A673 (cell line): ENCODE results near the gene PFAS. TPM values are rescaled to one million over a fixed set of nuclear protein-coding genes. Genes with fewer than 3 reads are reported as not detected.

Source experiments
- BruUV-seq: library from RNA; stranded (reverse); fragments of 400-500 nt; replicated peaks from 2 replicates; lab custom pipeline; 2021; lab: Mats Ljungman, UMichigan
- CTCF ChIA-PET: fragments of 300-600 bp; sonication (Branson Sonifier 250); formaldehyde crosslinking; loops from one replicate; lab custom pipeline; 2022; ENCODE audit warnings: antibody characterized with exemption; lab: Charles Lee
- POLR2A ChIA-PET: fragments of 300-600 bp; sonication (Branson Sonifier 250); formaldehyde crosslinking; loops from one replicate; lab custom pipeline; 2022; ENCODE audit warnings: antibody characterized with exemption; ENCODE audit not compliant: low non-redundant PET; lab: Charles Lee
- DNase-seq: peaks from one replicate; pipeline ENCODE4 v3.0.0-alpha.2; 2015; ENCODE audit warnings: low spot score
- H3K27ac ChIP-seq: fragments of 200-600 bp; sonication (generic); 2 replicates; pipeline ENCODE4 v1.5.1; 2016; ENCODE audit warnings: mixed run types, low read depth, mild to moderate bottlenecking, mixed read lengths, antibody characterized with exemption, low read length; ENCODE audit not compliant: poor library complexity, severe bottlenecking
- H3K27me3 ChIP-seq: fragments of 200-600 bp; sonication (generic); replicated peaks from 2 replicates; pipeline ENCODE4 v1.6.1; 2017; ENCODE audit warnings: mixed run types, low read depth, mild to moderate bottlenecking, mixed read lengths, antibody characterized with exemption, low read length; ENCODE audit not compliant: insufficient read depth, poor library complexity
- H3K36me3 ChIP-seq: fragments of 200-600 bp; sonication (generic); 2 replicates; pipeline ENCODE4 v1.6.1; 2016; ENCODE audit warnings: mixed run types, mild to moderate bottlenecking, mixed read lengths, antibody characterized with exemption, low read length; ENCODE audit not compliant: insufficient read depth, poor library complexity, severe bottlenecking
- H3K4me1 ChIP-seq: fragments of 200-600 bp; sonication (generic); 2 replicates; pipeline ENCODE4 v1.6.1; 2017; ENCODE audit warnings: mixed run types, mild to moderate bottlenecking, mixed read lengths, antibody characterized with exemption, low read length; ENCODE audit not compliant: insufficient read depth, poor library complexity, severe bottlenecking
- H3K4me3 ChIP-seq: fragments of 200-600 bp; sonication (generic); 2 replicates; pipeline ENCODE4 v1.5.1; 2016; ENCODE audit warnings: low read depth, mixed run types, mild to moderate bottlenecking, mixed read lengths, low read length; ENCODE audit not compliant: poor library complexity, severe bottlenecking
- H3K9me3 ChIP-seq: fragments of 200-600 bp; sonication (generic); 2 replicates; pipeline ENCODE4 v1.6.1; 2016; ENCODE audit warnings: mixed run types, low read depth, mild to moderate bottlenecking, mixed read lengths, antibody characterized with exemption, low read length; ENCODE audit not compliant: poor library complexity, severe bottlenecking
- EZH2 ChIP-seq: fragments of 200-600 bp; sonication (generic); IDR thresholded peaks from 2 replicates; pipeline ENCODE4 v1.6.1; 2017; ENCODE audit warnings: borderline replicate concordance, low read depth, mild to moderate bottlenecking, mixed read lengths, antibody characterized with exemption, low read length; ENCODE audit not compliant: poor library complexity, severe bottlenecking
- intact Hi-C: fragments of 100-400 bp; cut with micrococcal nuclease; formaldehyde crosslinking; loops from one replicate; pipeline ENCODE4 v1.10.0; 2022; ENCODE audit not compliant: unreplicated experiment
- total RNA-seq: library from RNA; stranded (reverse); gene quantifications from 2 replicates; pipeline ENCODE4 v1.2.3, GENCODE V29; 2021
- TF ChIP-seq, protein P1 (sequence below): fragments of 300-800, 200-600 bp; sonication (generic); conservative IDR thresholded peaks from 2 replicates; pipeline ENCODE4 v1.5.1; 2017; ENCODE audit warnings: low read depth, mild to moderate bottlenecking, antibody characterized with exemption, low read length, moderate library complexity, mixed read lengths

The PFAS gene
- total RNA-seq, 1 experiment from 2014 or later, result 165 TPM

DNA sequence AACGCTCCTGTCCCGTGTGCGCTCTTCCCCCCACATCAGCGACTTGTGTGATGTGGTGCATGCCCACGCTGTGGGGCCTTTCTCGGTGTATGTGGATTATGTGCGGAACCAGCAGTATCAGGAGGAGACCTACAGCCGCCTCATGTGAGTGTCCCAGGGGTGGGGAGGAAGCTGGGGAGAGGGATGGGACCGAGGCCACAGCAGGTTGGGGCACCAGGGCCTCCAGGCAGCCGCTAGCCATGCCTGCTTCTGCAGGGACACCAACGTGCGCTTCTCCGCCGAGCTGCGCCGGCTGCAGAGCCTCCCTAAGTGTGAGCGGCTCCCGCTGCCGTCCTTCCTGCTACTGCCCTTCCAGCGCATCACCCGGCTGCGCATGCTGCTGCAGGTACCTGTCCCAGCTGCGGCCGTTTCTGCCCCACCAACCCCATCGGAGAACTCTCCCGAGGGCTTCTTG is 66.7 kb downstream of the PFAS start:
- Histone ChIP-seq H3K27me3 (peaks cover 37% of the 10 kb centered on the region), H3K4me1 (no peaks in the 10 kb centered on the region), H3K36me3 (no peaks in the 10 kb centered on the region), H3K9me3 (no peaks in the 10 kb centered on the region), H3K27ac (no peak overlapping the region), H3K4me3 (peak overlapping the region; percentile 8)
- no TSS peak for BruUV-seq
- CTCF ChIA-PET, result no interaction called here
- no peak for DNase-seq
- POLR2A ChIA-PET, result no interaction called here
- intact Hi-C loops, result no loop called here
- no peak for TF ChIP-seq EZH2
- TF ChIP-seq, protein P1, sequence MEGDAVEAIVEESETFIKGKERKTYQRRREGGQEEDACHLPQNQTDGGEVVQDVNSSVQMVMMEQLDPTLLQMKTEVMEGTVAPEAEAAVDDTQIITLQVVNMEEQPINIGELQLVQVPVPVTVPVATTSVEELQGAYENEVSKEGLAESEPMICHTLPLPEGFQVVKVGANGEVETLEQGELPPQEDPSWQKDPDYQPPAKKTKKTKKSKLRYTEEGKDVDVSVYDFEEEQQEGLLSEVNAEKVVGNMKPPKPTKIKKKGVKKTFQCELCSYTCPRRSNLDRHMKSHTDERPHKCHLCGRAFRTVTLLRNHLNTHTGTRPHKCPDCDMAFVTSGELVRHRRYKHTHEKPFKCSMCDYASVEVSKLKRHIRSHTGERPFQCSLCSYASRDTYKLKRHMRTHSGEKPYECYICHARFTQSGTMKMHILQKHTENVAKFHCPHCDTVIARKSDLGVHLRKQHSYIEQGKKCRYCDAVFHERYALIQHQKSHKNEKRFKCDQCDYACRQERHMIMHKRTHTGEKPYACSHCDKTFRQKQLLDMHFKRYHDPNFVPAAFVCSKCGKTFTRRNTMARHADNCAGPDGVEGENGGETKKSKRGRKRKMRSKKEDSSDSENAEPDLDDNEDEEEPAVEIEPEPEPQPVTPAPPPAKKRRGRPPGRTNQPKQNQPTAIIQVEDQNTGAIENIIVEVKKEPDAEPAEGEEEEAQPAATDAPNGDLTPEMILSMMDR, result no peak

DNA sequence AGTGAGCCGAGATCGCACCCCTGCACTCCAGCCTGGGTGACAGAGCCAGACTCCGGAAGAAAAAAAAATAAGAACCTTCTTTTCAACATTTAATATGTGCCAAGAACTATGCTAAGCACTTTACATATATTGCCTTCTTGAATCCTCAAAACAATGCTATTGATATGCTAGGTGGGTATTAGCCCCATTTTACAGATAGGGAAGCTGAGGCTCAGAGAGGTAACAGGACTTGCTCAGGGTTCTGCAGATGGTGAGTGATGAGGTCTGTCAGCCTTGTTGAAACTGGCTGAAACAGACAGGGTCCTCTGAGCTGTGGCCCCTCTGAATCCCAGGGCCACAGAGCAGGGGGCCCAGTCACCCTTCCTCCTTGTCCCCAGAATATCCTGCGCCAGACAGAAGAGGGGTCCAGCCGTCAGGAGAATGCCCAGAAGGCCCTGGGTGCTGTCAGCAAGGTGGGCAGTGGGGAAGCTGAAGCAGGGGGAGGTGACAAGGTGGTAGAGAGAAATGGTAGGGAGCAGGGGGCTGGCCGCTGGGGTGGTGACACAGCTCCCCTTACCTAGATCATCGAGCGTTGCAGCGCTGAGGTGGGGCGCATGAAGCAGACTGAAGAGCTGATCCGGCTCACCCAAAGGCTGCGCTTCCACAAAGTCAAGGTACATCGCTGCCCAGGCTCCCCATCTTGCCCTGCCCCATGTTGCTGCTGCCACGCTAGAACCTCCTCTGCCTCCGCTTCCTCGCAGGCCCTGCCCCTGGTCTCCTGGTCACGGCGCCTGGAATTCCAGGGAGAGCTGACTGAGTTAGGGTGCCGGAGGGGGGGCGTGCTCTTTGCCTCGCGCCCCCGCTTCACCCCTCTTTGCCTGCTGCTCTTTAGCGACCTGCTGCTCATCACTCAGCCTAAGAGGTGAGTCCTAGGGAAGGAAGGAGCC is 69.2 kb downstream of the PFAS start:
- intact Hi-C loops, result no loop called here
- Histone ChIP-seq H3K4me1 (no peaks in the 10 kb centered on the region), H3K4me3 (no peak overlapping the region), H3K27me3 (peaks cover 30% of the 10 kb centered on the region), H3K36me3 (no peaks in the 10 kb centered on the region), H3K27ac (no peak overlapping the region), H3K9me3 (no peaks in the 10 kb centered on the region)
- BruUV-seq, result no TSS peak
- no peak for DNase-seq
- TF ChIP-seq EZH2, result no peak
- TF ChIP-seq, protein P1, result no peak
- CTCF ChIA-PET, result no interaction called here
- POLR2A ChIA-PET, result no interaction called here

Other genes with a start within 250 kb of the PFAS start
- gene GUCY2D, start 246.7 kb upstream of the PFAS start, total RNA-seq, result not detected in 2 replicates
- gene ALOX15B, start 210.2 kb upstream of the PFAS start, total RNA-seq, result 0.17 and 0.30 TPM in 2 replicates
- gene ALOX12B, start 161.6 kb upstream of the PFAS start, total RNA-seq, result 0.39 TPM in 1 of 2 replicates, not detected in the other
- not detected in 2 replicates for gene ALOXE3, start 130.8 kb upstream of the PFAS start, total RNA-seq
- 1.7 and 3.9 TPM in 2 replicates for gene HES7, start 125.2 kb upstream of the PFAS start, total RNA-seq
- gene PER1, start 96.9 kb upstream of the PFAS start, total RNA-seq, result 47.1 and 50.0 TPM in 2 replicates
- gene VAMP2, start 86.3 kb upstream of the PFAS start, total RNA-seq, result 41.3 and 51.0 TPM in 2 replicates
- 19.4 and 25.3 TPM in 2 replicates for gene TMEM107, start 72.9 kb upstream of the PFAS start, total RNA-seq
- 3.7 TPM in 2 replicates for gene BORCS6, start 59.1 kb upstream of the PFAS start, total RNA-seq
- gene AURKB, start 38.7 kb upstream of the PFAS start, total RNA-seq, result 209 and 230 TPM in 2 replicates
- 40.0 and 40.3 TPM in 2 replicates for gene CTC1, start 1.2 kb upstream of the PFAS start, total RNA-seq
- 26.8 and 33.6 TPM in 2 replicates for gene RANGRF, start 39.4 kb downstream of the PFAS start, total RNA-seq
- 1.3 and 2.0 TPM in 2 replicates for gene SLC25A35, start 46.1 kb downstream of the PFAS start, total RNA-seq
- not detected in 2 replicates for gene ARHGEF15, start 61.0 kb downstream of the PFAS start, total RNA-seq
- not detected in 2 replicates for gene ODF4, start 90.6 kb downstream of the PFAS start, total RNA-seq
- 1,604 and 1,668 TPM in 2 replicates for gene RPL26, start 133.9 kb downstream of the PFAS start, total RNA-seq
- not detected in 2 replicates for gene RNF222, start 148.5 kb downstream of the PFAS start, total RNA-seq
- 71.1 and 76.5 TPM in 2 replicates for gene NDEL1, start 186.6 kb downstream of the PFAS start, total RNA-seq